T1000 (cell line): ENCODE measurements around the gene ADGRV1.
"Not testable (repeated sequence)": the region's sequence is repeated elsewhere in the genome, so short reads cannot be mapped to it uniquely, and the experiment has no call there.

Experiments used
- DNase-seq: peaks from one replicate; lab custom pipeline; 2025; ENCODE audit warnings: mixed read lengths; lab: John Stamatoyannopoulos, UW

ADGRV1 gene

GRCh38 chr5:90822062-90822461, 263.5 kb downstream of the ADGRV1 start:
- DNase-seq = not testable (repeated sequence)

GRCh38 chr5:90824436-90824835, 265.8 kb downstream of the ADGRV1 start:
- DNase-seq = no peak

- no peak for DNase-seq
Measured at GRCh38 chr5:90830058-90830457, 271.5 kb downstream of the ADGRV1 start.

- DNase-seq = no peak
Measured at GRCh38 chr5:90833753-90834152, 275.2 kb downstream of the ADGRV1 start.

- no peak for DNase-seq
Measured at GRCh38 chr5:90834711-90835110, 276.1 kb downstream of the ADGRV1 start.

- no peak for DNase-seq
Measured at GRCh38 chr5:90843443-90843842, 284.8 kb downstream of the ADGRV1 start.

- DNase-seq = no peak
Measured at GRCh38 chr5:90844931-90845330, 286.3 kb downstream of the ADGRV1 start.

- no peak for DNase-seq
Measured at GRCh38 chr5:90845723-90846554, 287.3 kb downstream of the ADGRV1 start.

GRCh38 chr5:90847606-90848005, 289.0 kb downstream of the ADGRV1 start:
- not testable (repeated sequence) for DNase-seq

- no peak for DNase-seq
Measured at GRCh38 chr5:90849939-90850338, 291.3 kb downstream of the ADGRV1 start.

GRCh38 chr5:90852531-90852930, 293.9 kb downstream of the ADGRV1 start:
- no peak for DNase-seq

- DNase-seq = no peak
Measured at GRCh38 chr5:90853750-90854149, 295.2 kb downstream of the ADGRV1 start.

GRCh38 chr5:90854169-90854568, 295.6 kb downstream of the ADGRV1 start:
- DNase-seq = no peak

- no peak for DNase-seq
Measured at GRCh38 chr5:90855296-90856010, 296.9 kb downstream of the ADGRV1 start.

GRCh38 chr5:90861843-90862586, 303.4 kb downstream of the ADGRV1 start:
- no peak for DNase-seq

- DNase-seq = no peak
Measured at GRCh38 chr5:90865180-90865579, 306.6 kb downstream of the ADGRV1 start.

- no peak for DNase-seq
Measured at GRCh38 chr5:90866333-90866732, 307.7 kb downstream of the ADGRV1 start.

GRCh38 chr5:90866915-90867731, 308.5 kb downstream of the ADGRV1 start:
- no peak for DNase-seq

GRCh38 chr5:90868799-90869198, 310.2 kb downstream of the ADGRV1 start:
- DNase-seq = no peak

- no peak for DNase-seq
Measured at GRCh38 chr5:90871391-90871991, 312.9 kb downstream of the ADGRV1 start.

- no peak for DNase-seq
Measured at GRCh38 chr5:90873033-90873517, 314.5 kb downstream of the ADGRV1 start.
